HEK293 (cell line): ENCODE results near the gene LDLRAD3.

ENCODE experiments used
- CTCF ChIA-PET: fragments of 350-600 bp; formaldehyde crosslinking; extraction: SDS; loops from one replicate; lab custom pipeline; 2021; ENCODE audit warnings: antibody characterized with exemption; lab: Yijun Ruan, JAX
- POLR2A ChIA-PET: fragments of 300-600 bp; formaldehyde crosslinking; extraction: SDS; loops from one replicate; lab custom pipeline; 2020; ENCODE audit warnings: antibody characterized with exemption, inconsistent platforms; lab: Yijun Ruan, JAX
- H3K27ac ChIP-seq: fragments of 200-500 bp; sonication (Bioruptor generic); 2 replicates; pipeline ENCODE4 v1.5.1; 2014; ENCODE audit warnings: low read depth, low read length, control low read depth, inconsistent platforms; ENCODE audit errors: extremely low read depth
- H3K36me3 ChIP-seq, 2 experiments: fragments of 200-500 bp in 1 of 2; sonication (Bioruptor generic) in 1 of 2; 1 replicate in 1 of 2; 2 replicates in 1 of 2; pipeline ENCODE4 v1.5.1; 2014 to 2017; ENCODE audit warnings: inconsistent platforms in 2 of 2, low read length in 2 of 2; ENCODE audit not compliant: control insufficient read depth in 2 of 2, insufficient read depth in 1 of 2
- H3K4me1 ChIP-seq: fragments of 200-500 bp; sonication (Bioruptor generic); 2 replicates; pipeline ENCODE4 v1.5.1; 2014; ENCODE audit warnings: mild to moderate bottlenecking, low read length, inconsistent platforms; ENCODE audit not compliant: control insufficient read depth, insufficient read depth
- H3K4me3 ChIP-seq: 2 replicates; pipeline ENCODE4 v1.5.1; 2011; ENCODE audit warnings: low read depth, mild to moderate bottlenecking, control low read depth, low read length, moderate library complexity
- H3K9me3 ChIP-seq: fragments of 200-500 bp; sonication (Bioruptor generic); 2 replicates; pipeline ENCODE4 v1.5.1; 2014; ENCODE audit warnings: low read depth, low read length, inconsistent platforms; ENCODE audit not compliant: control insufficient read depth, insufficient read depth
- IKZF3 ChIP-seq: fragments of 450-650 bp; IDR thresholded peaks from 2 replicates; pipeline ENCODE4 v1.5.0; 2018; ENCODE audit warnings: missing biosample characterization, mild to moderate bottlenecking, missing genetic modification characterization, moderate library complexity
- KLF7 ChIP-seq: fragments of 450-650 bp; formaldehyde crosslinking; IDR thresholded peaks from 2 replicates; pipeline ENCODE4 v1.5.1; 2016; ENCODE audit warnings: missing biosample characterization, missing genetic modification characterization, borderline replicate concordance
- OVOL3 ChIP-seq: fragments of 450-650 bp; formaldehyde crosslinking; IDR thresholded peaks from 2 replicates; pipeline ENCODE4 v1.5.1; 2016; ENCODE audit warnings: missing biosample characterization, missing genetic modification characterization
- TCF7L2 ChIP-seq: IDR thresholded peaks from 2 replicates; pipeline ENCODE4 v1.6.1; 2011; ENCODE audit warnings: low read depth, mild to moderate bottlenecking, inconsistent platforms, low read length, moderate library complexity, borderline replicate concordance
- YY2 ChIP-seq: fragments of 450-650 bp; formaldehyde crosslinking; IDR thresholded peaks from 2 replicates; pipeline ENCODE4 v1.5.1; 2016; ENCODE audit warnings: missing biosample characterization, missing genetic modification characterization
- ZBTB17 ChIP-seq: fragments of 450-650 bp; formaldehyde crosslinking; IDR thresholded peaks from 2 replicates; pipeline ENCODE4 v1.5.1; 2016; ENCODE audit warnings: missing biosample characterization, missing genetic modification characterization
- ZNF112 ChIP-seq: fragments of 450-650 bp; formaldehyde crosslinking; IDR thresholded peaks from 2 replicates; pipeline ENCODE4 v1.5.0; 2017; ENCODE audit warnings: missing biosample characterization, missing genetic modification characterization
- ZNF133 ChIP-seq: fragments of 450-650 bp; formaldehyde crosslinking; IDR thresholded peaks from 2 replicates; pipeline ENCODE4 v1.5.1; 2016; ENCODE audit warnings: missing biosample characterization, missing genetic modification characterization
- ZNF311 ChIP-seq: fragments of 450-650 bp; formaldehyde crosslinking; IDR thresholded peaks from 2 replicates; pipeline ENCODE4 v1.5.1; 2017; ENCODE audit warnings: missing biosample characterization, missing genetic modification characterization, borderline replicate concordance
- ZNF394 ChIP-seq: fragments of 450-650 bp; formaldehyde crosslinking; IDR thresholded peaks from 2 replicates; pipeline ENCODE4 v1.5.1; 2016; ENCODE audit warnings: missing biosample characterization, missing genetic modification characterization, mild to moderate bottlenecking, moderate library complexity, borderline replicate concordance
- ZNF426 ChIP-seq: fragments of 450-650 bp; formaldehyde crosslinking; IDR thresholded peaks from 2 replicates; pipeline ENCODE4 v1.5.1; 2017; ENCODE audit warnings: missing biosample characterization, missing genetic modification characterization, mild to moderate bottlenecking, inconsistent platforms, moderate library complexity
- ZNF521 ChIP-seq: fragments of 450-650 bp; formaldehyde crosslinking; IDR thresholded peaks from 2 replicates; pipeline ENCODE4 v1.5.1; 2017; ENCODE audit warnings: missing biosample characterization, mild to moderate bottlenecking, missing genetic modification characterization
- ZNF529 ChIP-seq: fragments of 450-650 bp; formaldehyde crosslinking; IDR thresholded peaks from 2 replicates; pipeline ENCODE4 v1.5.1; 2017; ENCODE audit warnings: missing genetic modification characterization, missing biosample characterization; ENCODE audit not compliant: insufficient replicate concordance
- ZNF558 ChIP-seq: fragments of 450-650 bp; formaldehyde crosslinking; IDR thresholded peaks from 2 replicates; pipeline ENCODE4 v1.5.1; 2016; ENCODE audit warnings: missing biosample characterization, missing genetic modification characterization
- ZNF660 ChIP-seq: fragments of 450-650 bp; IDR thresholded peaks from 2 replicates; pipeline ENCODE4 v1.5.1; 2018; ENCODE audit warnings: missing biosample characterization, mild to moderate bottlenecking, missing genetic modification characterization
- ZNF768 ChIP-seq: fragments of 450-650 bp; formaldehyde crosslinking; IDR thresholded peaks from 2 replicates; pipeline ENCODE4 v1.5.1; 2018; ENCODE audit warnings: missing biosample characterization, mild to moderate bottlenecking, missing genetic modification characterization
- TF ChIP-seq, protein P1 (sequence below): fragments of 450-650 bp; formaldehyde crosslinking; IDR thresholded peaks from 2 replicates; pipeline ENCODE4 v1.5.1; 2016; ENCODE audit warnings: missing biosample characterization, missing genetic modification characterization
- TF ChIP-seq, protein P2 (sequence below): fragments of 450-650 bp; formaldehyde crosslinking; IDR thresholded peaks from 2 replicates; pipeline ENCODE4; 2016; ENCODE audit warnings: missing biosample characterization, missing genetic modification characterization
- TF ChIP-seq, protein P3 (sequence below): fragments of 450-650 bp; IDR thresholded peaks from 2 replicates; pipeline ENCODE4 v1.5.1; 2018; ENCODE audit warnings: missing biosample characterization, mild to moderate bottlenecking, missing genetic modification characterization
- TF ChIP-seq, protein P4 (sequence below): fragments of 450-650 bp; formaldehyde crosslinking; IDR thresholded peaks from 2 replicates; pipeline ENCODE4 v1.5.1; 2016; ENCODE audit warnings: missing biosample characterization, missing genetic modification characterization
- TF ChIP-seq, protein P5 (sequence below): fragments of 450-650 bp; formaldehyde crosslinking; IDR thresholded peaks from 2 replicates; pipeline ENCODE4 v1.5.1; 2017; ENCODE audit warnings: missing biosample characterization, missing genetic modification characterization

LDLRAD3 gene

DNA sequence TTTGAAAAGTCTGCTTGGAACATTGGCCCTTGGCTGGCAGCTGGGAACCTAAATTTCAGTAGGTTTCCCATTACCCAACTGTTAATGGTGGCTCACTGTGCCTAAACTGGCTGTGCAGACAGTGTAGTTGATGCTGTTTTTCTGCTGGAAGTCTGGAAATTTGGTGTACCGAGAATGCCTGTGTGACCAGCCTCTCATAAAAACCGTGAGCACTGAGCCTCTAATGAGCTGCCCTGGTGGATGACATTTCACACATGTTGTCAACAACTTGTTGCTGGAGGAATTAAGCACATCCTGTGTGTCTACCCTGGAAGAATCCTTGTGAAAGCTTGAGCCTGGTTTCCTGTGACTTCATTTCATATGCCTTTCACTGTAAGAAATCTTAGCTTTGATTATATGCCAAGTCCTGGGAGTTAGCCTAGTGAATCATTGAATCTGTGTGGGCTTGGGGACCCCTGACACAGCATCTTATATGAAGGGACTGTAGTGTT, 131.1 kb downstream of the LDLRAD3 start (continued):
- TF ChIP-seq, protein P1, sequence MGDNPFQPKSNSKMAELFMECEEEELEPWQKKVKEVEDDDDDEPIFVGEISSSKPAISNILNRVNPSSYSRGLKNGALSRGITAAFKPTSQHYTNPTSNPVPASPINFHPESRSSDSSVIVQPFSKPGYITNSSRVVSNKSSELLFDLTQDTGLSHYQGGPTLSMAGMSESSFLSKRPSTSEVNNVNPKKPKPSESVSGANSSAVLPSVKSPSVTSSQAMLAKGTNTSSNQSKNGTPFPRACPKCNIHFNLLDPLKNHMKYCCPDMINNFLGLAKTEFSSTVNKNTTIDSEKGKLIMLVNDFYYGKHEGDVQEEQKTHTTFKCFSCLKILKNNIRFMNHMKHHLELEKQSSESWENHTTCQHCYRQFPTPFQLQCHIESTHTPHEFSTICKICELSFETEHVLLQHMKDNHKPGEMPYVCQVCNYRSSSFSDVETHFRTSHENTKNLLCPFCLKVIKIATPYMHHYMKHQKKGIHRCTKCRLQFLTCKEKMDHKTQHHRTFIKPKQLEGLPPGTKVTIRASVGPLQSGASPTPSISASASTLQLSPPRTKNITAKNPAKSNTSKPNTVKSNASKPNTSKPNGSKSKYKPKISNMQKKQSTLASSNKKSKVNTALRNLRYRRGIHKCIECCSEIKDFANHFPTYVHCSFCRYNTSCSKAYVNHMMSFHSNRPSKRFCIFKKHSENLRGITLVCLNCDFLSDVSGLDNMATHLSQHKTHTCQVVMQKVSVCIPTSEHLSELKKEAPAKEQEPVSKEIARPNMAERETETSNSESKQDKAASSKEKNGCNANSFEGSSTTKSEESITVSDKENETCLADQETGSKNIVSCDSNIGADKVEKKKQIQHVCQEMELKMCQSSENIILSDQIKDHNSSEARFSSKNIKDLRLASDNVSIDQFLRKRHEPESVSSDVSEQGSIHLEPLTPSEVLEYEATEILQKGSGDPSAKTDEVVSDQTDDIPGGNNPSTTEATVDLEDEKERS: no peak
- TF ChIP-seq, protein P2, sequence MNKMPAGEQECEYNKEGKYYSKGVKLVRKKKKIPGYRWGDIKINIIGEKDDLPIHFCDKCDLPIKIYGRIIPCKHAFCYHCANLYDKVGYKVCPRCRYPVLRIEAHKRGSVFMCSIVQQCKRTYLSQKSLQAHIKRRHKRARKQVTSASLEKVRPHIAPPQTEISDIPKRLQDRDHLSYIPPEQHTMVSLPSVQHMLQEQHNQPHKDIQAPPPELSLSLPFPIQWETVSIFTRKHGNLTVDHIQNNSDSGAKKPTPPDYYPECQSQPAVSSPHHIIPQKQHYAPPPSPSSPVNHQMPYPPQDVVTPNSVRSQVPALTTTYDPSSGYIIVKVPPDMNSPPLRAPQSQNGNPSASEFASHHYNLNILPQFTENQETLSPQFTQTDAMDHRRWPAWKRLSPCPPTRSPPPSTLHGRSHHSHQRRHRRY (tag by site-specific recombination): no peak
- TF ChIP-seq, protein P3, sequence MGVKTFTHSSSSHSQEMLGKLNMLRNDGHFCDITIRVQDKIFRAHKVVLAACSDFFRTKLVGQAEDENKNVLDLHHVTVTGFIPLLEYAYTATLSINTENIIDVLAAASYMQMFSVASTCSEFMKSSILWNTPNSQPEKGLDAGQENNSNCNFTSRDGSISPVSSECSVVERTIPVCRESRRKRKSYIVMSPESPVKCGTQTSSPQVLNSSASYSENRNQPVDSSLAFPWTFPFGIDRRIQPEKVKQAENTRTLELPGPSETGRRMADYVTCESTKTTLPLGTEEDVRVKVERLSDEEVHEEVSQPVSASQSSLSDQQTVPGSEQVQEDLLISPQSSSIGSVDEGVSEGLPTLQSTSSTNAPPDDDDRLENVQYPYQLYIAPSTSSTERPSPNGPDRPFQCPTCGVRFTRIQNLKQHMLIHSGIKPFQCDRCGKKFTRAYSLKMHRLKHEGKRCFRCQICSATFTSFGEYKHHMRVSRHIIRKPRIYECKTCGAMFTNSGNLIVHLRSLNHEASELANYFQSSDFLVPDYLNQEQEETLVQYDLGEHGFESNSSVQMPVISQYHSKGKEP (tag by site-specific recombination): no peak

DNA sequence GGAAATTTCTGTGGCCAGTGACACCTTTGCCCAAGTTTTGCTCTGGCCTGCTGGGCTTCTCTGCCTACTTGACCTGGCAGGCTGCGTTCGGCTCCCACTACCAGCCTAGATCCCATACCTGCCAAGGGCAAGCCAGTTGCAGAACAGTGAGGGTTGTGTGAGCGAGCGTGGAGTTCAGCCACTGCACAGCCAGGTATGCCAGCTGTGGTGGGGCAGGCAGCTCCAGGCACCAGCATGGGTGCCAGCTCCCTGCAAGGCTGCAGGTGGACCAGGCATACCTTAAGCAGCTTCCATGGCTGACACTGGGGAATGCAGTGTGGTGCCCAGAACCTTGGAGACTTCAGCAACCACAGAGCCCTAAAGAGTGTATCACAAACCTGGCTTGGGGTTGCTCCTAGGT, 133.5 kb downstream of the LDLRAD3 start:
- CTCF ChIA-PET: interaction anchor here (0.8 kb wide), 1 partner anchor 172 kb away, joined by 4 read pairs; no protein-coding TSS in a partner anchor
- no peak overlapping the region for H3K27ac ChIP-seq
- H3K4me1 ChIP-seq: 0 out of 2 replicates have a peak, but pooled peaks cover 2% of the 10 kb centered on the region
- no peak overlapping the region for H3K4me3 ChIP-seq
- no peaks in the 10 kb centered on the region for H3K9me3 ChIP-seq
- TF ChIP-seq ZBTB17: no peak
- no peak for TF ChIP-seq ZNF521 (tag by site-specific recombination)
- TF ChIP-seq, protein P4, sequence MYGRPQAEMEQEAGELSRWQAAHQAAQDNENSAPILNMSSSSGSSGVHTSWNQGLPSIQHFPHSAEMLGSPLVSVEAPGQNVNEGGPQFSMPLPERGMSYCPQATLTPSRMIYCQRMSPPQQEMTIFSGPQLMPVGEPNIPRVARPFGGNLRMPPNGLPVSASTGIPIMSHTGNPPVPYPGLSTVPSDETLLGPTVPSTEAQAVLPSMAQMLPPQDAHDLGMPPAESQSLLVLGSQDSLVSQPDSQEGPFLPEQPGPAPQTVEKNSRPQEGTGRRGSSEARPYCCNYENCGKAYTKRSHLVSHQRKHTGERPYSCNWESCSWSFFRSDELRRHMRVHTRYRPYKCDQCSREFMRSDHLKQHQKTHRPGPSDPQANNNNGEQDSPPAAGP (tag by site-specific recombination): no peak
- no peak for TF ChIP-seq ZNF558 (tag by site-specific recombination)
- no peak for TF ChIP-seq ZNF529 (tag by site-specific recombination)
- TF ChIP-seq KLF7 (tag by site-specific recombination): no peak
- TF ChIP-seq ZNF112 (tag by site-specific recombination): no peak
- no peak for TF ChIP-seq YY2 (tag by site-specific recombination)
- no peak for TF ChIP-seq ZNF660
- no peak for TF ChIP-seq ZNF426 (tag by site-specific recombination)
- TF ChIP-seq, all 188 proteins: peak for 0
- POLR2A ChIA-PET: no interaction called here
- H3K36me3 ChIP-seq: peaks cover 0 to 8% of the 10 kb centered on the region in 2 experiments; a peak in 1 of 3 replicates

DNA sequence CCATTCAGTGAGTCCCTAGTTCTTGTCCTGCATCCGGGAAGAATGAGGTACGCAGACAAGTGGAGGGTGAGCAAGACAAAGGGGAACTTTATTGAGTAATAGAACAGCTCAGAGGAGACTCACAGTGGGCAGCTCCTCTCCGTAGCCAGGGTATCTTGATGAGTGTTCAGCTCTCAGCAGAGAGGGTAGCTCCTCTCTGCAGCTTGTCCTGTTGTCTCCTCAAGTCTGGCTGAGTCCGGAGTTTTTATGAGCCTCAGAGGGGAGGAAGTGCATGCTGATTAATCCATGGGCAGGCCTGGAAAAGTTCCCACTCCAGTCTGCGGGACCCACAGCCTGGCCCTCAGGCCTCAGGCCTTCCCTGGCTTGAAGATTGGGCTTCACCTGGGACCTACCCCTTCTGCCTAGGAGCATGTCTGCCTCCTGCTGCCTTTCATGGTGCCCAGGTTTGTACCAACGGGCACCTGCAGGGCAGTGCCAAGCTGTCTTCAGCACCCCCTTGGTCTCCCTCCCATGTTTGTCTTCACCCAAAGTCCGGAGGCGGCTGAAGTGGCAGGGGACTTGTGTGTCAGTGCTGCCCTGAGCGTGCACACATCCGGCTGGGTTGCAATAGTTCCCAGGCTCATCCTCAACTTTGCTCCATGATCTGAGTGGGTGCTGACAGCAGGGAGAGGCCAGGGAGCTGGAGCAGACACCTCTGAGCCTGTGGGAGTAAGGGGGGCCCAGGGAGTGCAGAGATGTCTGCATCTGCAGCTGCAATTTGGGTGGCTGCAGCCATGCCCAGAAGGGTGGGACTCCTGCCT, 134.2 kb downstream of the LDLRAD3 start:
- ChIA-PET POLR2A (no interaction called here), CTCF (interaction anchor here (0.6 to 0.8 kb wide), 2 partner anchors 38 to 173 kb away, joined by 4 to 8 read pairs; no protein-coding TSS in a partner anchor)
- no peak overlapping the region for H3K27ac ChIP-seq
- H3K4me1 ChIP-seq: 0 out of 2 replicates have a peak, but pooled peaks cover 2% of the 10 kb centered on the region
- H3K36me3 ChIP-seq: peaks cover 0 to 11% of the 10 kb centered on the region in 2 experiments; a peak in 1 of 3 replicates
- H3K4me3 ChIP-seq: no peak overlapping the region
- H3K9me3 ChIP-seq: no peaks in the 10 kb centered on the region
- no peak for TF ChIP-seq ZNF660
- TF ChIP-seq OVOL3 (tag by site-specific recombination): no peak
- no peak for TF ChIP-seq ZNF768
- no peak for TF ChIP-seq ZNF394 (tag by site-specific recombination)
- TF ChIP-seq IKZF3 (tag by site-specific recombination): no peak
- no peak for TF ChIP-seq ZNF133 (tag by site-specific recombination)
- TF ChIP-seq, protein P5, sequence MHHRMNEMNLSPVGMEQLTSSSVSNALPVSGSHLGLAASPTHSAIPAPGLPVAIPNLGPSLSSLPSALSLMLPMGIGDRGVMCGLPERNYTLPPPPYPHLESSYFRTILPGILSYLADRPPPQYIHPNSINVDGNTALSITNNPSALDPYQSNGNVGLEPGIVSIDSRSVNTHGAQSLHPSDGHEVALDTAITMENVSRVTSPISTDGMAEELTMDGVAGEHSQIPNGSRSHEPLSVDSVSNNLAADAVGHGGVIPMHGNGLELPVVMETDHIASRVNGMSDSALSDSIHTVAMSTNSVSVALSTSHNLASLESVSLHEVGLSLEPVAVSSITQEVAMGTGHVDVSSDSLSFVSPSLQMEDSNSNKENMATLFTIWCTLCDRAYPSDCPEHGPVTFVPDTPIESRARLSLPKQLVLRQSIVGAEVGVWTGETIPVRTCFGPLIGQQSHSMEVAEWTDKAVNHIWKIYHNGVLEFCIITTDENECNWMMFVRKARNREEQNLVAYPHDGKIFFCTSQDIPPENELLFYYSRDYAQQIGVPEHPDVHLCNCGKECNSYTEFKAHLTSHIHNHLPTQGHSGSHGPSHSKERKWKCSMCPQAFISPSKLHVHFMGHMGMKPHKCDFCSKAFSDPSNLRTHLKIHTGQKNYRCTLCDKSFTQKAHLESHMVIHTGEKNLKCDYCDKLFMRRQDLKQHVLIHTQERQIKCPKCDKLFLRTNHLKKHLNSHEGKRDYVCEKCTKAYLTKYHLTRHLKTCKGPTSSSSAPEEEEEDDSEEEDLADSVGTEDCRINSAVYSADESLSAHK (tag by site-specific recombination): no peak
- no peak for TF ChIP-seq TCF7L2
- TF ChIP-seq ZNF311 (tag by site-specific recombination): no peak
